ENCODE results near the gene NEAT1. TPM values are rescaled to one million over a fixed set of nuclear protein-coding genes. Genes with fewer than 3 reads are reported as not detected.
"Not testable (repeated sequence)": the region's sequence is repeated elsewhere in the genome, so short reads cannot be mapped to it uniquely, and the experiment has no call there.

Gene NEAT1
- total RNA-seq, 2 donors from 2014 or later: 554 to 555 TPM

DNA sequence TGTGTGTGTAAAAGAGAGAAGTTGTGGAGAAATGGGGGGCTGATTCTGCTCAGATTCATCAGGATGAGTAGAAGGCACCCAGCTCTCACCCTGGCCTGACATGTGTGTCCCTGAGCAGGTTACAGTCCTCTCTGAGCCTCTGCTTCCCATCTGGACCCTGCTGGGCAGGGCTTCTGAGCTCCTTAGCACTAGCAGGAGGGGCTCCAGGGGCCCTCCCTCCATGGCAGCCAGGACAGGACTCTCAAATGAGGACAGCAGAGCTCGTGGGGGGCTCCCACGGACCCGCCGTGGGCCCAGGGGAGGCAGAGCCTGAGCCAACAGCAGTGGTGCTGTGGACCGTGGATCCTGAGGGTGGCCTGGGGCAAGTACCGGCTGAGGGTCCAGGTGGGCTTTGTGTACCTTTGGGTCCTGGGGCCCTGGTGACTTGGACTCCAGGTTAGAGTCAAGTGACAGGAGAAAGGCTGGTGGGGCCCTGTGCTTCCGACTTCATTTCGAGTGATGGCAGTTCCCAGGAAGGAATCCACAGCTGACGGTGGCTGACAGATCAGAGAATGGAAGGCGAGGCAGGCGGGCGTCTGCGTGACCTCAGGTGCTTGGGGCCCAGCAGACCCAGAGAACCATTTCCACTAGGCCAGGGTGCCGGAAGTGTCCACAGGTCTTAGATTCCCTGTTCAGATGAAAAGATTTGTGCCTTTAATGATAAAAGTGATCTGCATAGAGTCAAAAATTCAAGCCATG, 21.9 kb downstream of the NEAT1 start:
- Mint-ChIP-seq H3K4me3 (no peak overlapping the region), H3K36me3 (ENCODE audit: low read depth) (peaks cover 6% of the 10 kb centered on the region), H3K27me3 (no peaks in the 10 kb centered on the region), H3K27ac (peak overlapping the region; percentile 89), H3K4me1 (peaks cover 33% of the 10 kb centered on the region)
- no peak for DNase-seq
- H3K9me3 ChIP-seq (ENCODE audit: control insufficient read depth, low read length, poor library complexity, severe bottlenecking): no peaks in the 10 kb centered on the region
- ATAC-seq: no peak

- H3K9me3 ChIP-seq (ENCODE audit: control insufficient read depth, low read length, poor library complexity, severe bottlenecking): no peaks in the 10 kb centered on the region
- Mint-ChIP-seq H3K27ac (no peak overlapping the region), H3K36me3 (ENCODE audit: low read depth) (peaks cover 6% of the 10 kb centered on the region), H3K4me1 (peaks cover 29% of the 10 kb centered on the region), H3K27me3 (no peaks in the 10 kb centered on the region), H3K4me3 (no peak overlapping the region)
- ATAC-seq (no peak), DNase-seq (no peak)
These were observed 22.6 kb downstream of the NEAT1 start for GRCh38 chr11:65445101-65445603.

GRCh38 chr11:65445604-65446445, 23.2 kb downstream of the NEAT1 start:
- no peak overlapping the region for H3K4me3 Mint-ChIP-seq
- ATAC-seq (no peak), DNase-seq (no peak)
- H3K27me3 Mint-ChIP-seq: no peaks in the 10 kb centered on the region
- peak overlapping the region; percentile 77 for H3K27ac Mint-ChIP-seq
- H3K9me3 ChIP-seq (ENCODE audit: control insufficient read depth, low read length, poor library complexity, severe bottlenecking): no peaks in the 10 kb centered on the region
- H3K4me1 Mint-ChIP-seq: peaks cover 24% of the 10 kb centered on the region
- H3K36me3 Mint-ChIP-seq (ENCODE audit: low read depth): peaks cover 5% of the 10 kb centered on the region

- Mint-ChIP-seq H3K27ac (peak overlapping the region; percentile 77), H3K4me1 (peaks cover 19% of the 10 kb centered on the region), H3K27me3 (no peaks in the 10 kb centered on the region), H3K4me3 (no peak overlapping the region), H3K36me3 (ENCODE audit: low read depth) (peaks cover 4% of the 10 kb centered on the region)
- DNase-seq (no peak), ATAC-seq (no peak)
- no peaks in the 10 kb centered on the region for H3K9me3 ChIP-seq (ENCODE audit: control insufficient read depth, low read length, poor library complexity, severe bottlenecking)
These were observed 24.1 kb downstream of the NEAT1 start for GRCh38 chr11:65446446-65447277.

DNA sequence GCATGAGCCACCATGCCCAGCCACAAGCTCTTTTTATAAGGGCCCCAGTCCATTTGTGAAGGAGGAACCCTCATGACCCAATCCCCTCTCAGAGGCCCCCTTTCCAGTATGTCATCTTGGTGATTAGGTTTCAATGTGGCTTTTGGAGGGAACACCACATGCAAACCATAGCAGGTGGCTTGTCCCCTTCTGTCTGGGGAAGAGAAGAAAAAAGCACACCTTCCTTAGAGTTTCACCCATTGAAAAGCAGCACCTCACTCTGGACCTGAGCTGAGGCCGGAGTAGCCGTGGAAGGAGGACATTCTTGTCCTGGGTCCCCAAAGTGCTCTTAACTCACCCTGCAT, 25.4 kb downstream of the NEAT1 start:
- H3K27me3 Mint-ChIP-seq: no peaks in the 10 kb centered on the region
- DNase-seq (no peak), ATAC-seq (no peak)
- H3K36me3 Mint-ChIP-seq (ENCODE audit: low read depth): peaks cover 4% of the 10 kb centered on the region
- H3K4me1 Mint-ChIP-seq: peaks cover 10% of the 10 kb centered on the region
- H3K4me3 Mint-ChIP-seq: no peak overlapping the region
- H3K9me3 ChIP-seq (ENCODE audit: control insufficient read depth, low read length, poor library complexity, severe bottlenecking): no peaks in the 10 kb centered on the region
- peak overlapping the region; percentile 84 for H3K27ac Mint-ChIP-seq

GRCh38 chr11:65448418-65449105, 26.0 kb downstream of the NEAT1 start:
- peaks cover 7% of the 10 kb centered on the region for H3K4me1 Mint-ChIP-seq
- ATAC-seq: peak; percentile 27
- H3K36me3 Mint-ChIP-seq (ENCODE audit: low read depth): peaks cover 4% of the 10 kb centered on the region
- H3K27ac Mint-ChIP-seq: peak overlapping the region; percentile 84
- H3K27me3 Mint-ChIP-seq: no peaks in the 10 kb centered on the region
- no peak overlapping the region for H3K4me3 Mint-ChIP-seq
- no peaks in the 10 kb centered on the region for H3K9me3 ChIP-seq (ENCODE audit: control insufficient read depth, low read length, poor library complexity, severe bottlenecking)
- DNase-seq: no peak

DNA sequence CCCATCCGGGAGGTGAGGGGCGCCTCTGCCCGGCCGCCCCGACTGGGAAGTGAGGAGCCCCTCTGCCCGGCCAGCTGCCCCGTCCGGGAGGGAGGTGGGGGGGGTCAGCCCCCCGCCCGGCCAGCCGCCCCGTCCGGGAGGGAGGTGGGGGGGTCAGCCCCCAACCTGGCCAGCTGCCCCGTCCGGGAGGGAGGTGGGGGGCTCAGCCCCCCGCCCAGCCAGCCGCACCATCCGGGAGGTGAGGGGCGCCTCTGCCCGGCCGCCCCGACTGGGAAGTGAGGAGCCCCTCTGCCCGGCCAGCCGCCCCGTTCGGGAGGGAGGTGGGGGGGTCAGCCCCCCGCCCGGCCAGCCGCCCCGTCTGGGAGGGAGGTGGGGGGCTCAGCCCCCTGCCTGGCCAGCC, 28.7 kb downstream of the NEAT1 start:
- ATAC-seq; H3K27me3 Mint-ChIP-seq; H3K9me3 ChIP-seq (ENCODE audit: control insufficient read depth, low read length, poor library complexity, severe bottlenecking); H3K36me3 Mint-ChIP-seq (ENCODE audit: low read depth); H3K4me3 Mint-ChIP-seq; H3K27ac Mint-ChIP-seq; DNase-seq: not testable (repeated sequence)
- peaks cover 11% of the 10 kb centered on the region for H3K4me1 Mint-ChIP-seq

GRCh38 chr11:65452259-65452658, 29.7 kb downstream of the NEAT1 start:
- H3K4me1 Mint-ChIP-seq: peaks cover 11% of the 10 kb centered on the region
- not testable (repeated sequence) for ATAC-seq; H3K27me3 Mint-ChIP-seq; H3K36me3 Mint-ChIP-seq (ENCODE audit: low read depth); DNase-seq; H3K27ac Mint-ChIP-seq; H3K4me3 Mint-ChIP-seq; H3K9me3 ChIP-seq (ENCODE audit: control insufficient read depth, low read length, poor library complexity, severe bottlenecking)

DNA sequence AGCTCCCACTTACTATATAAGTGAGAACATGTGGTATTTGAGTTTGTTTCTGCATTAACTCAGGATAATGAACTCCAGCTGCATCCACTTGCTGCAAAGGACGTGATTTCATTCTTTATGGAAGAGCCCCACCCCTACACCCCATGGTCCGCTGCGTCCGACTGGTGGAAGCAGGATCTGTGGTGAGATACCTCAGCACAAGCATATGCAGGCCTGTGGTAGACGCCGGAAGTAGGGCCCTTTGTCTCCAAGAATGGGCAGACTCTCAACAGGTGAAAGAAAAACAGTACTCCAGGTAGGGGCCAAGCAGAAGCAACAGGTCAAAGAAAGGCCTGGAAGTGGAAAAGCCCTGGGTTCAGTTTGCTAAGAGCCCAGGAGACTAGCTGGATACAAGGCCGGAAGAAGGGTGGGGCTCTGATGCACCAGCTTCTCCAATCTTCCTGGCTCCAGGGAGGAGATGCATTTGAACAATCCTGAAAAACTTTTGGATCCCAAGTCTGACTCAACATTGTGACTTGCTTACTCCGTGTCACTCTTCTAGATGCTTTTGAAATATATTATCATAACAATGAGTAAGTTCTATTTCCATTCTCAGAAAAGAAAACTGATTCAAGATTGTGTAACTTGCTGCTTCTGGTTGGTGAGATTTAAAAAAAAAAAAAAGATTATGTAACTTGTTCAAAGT, 30.4 kb downstream of the NEAT1 start:
- DNase-seq (no peak), ATAC-seq (no peak)
- Mint-ChIP-seq H3K27me3 (no peaks in the 10 kb centered on the region), H3K4me3 (peak overlapping the region; percentile 49), H3K27ac (no peak overlapping the region), H3K4me1 (peaks cover 11% of the 10 kb centered on the region), H3K36me3 (ENCODE audit: low read depth) (no peaks in the 10 kb centered on the region)
- H3K9me3 ChIP-seq (ENCODE audit: control insufficient read depth, low read length, poor library complexity, severe bottlenecking): no peaks in the 10 kb centered on the region

- Mint-ChIP-seq H3K4me1 (peaks cover 9% of the 10 kb centered on the region), H3K4me3 (peak overlapping the region; percentile 89), H3K27me3 (no peaks in the 10 kb centered on the region), H3K36me3 (ENCODE audit: low read depth) (no peaks in the 10 kb centered on the region), H3K27ac (peak overlapping the region; percentile 90)
- DNase-seq: no peak
- no peak for ATAC-seq
- H3K9me3 ChIP-seq (ENCODE audit: control insufficient read depth, low read length, poor library complexity, severe bottlenecking): no peaks in the 10 kb centered on the region
These were observed 31.7 kb downstream of the NEAT1 start for GRCh38 chr11:65454311-65454695.

DNA sequence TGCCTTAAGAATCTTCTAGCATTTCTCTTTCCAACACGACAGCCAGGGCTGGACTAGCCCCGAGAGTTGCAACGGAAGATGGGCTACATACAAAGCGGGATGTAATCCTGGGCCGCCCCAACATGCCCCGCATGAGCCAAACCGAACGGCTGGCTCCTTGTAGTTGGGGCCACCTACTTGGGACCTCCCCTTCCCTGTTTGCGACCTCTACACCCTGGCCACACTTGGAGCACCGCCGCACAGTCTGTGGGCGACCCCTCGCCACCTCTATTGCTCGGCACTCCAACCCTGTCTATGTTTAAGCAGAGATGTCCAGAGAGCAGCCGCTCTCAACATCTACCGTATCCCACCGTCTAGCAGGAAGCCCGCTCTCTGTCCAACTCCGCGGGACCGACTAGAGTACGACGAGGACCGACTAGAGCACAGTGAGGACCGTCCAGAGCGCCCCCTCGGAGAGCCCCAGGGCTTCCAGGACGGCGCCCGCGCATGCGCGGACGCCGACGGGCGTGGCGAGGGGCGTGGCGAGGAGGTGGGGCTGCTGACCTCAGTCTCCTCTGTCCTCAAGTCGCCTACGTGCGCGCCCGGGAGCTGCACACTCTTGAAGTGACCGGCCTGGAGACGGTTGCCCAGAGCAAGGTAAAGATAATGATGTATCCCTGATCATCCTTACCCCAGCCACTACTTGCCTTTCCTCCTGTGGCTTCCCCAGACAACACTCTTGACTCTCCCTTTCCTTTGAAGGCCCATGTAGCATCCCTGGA, 32.3 kb downstream of the NEAT1 start:
- H3K4me3 Mint-ChIP-seq: peak overlapping the region; percentile 89
- no peaks in the 10 kb centered on the region for H3K36me3 Mint-ChIP-seq (ENCODE audit: low read depth)
- no peaks in the 10 kb centered on the region for H3K9me3 ChIP-seq (ENCODE audit: control insufficient read depth, low read length, poor library complexity, severe bottlenecking)
- H3K27ac Mint-ChIP-seq: peak overlapping the region; percentile 90
- peaks cover 9% of the 10 kb centered on the region for H3K4me1 Mint-ChIP-seq
- H3K27me3 Mint-ChIP-seq: no peaks in the 10 kb centered on the region
- DNase-seq: peak; percentile 58 to 78 (median 76)
- peak; percentile 92 for ATAC-seq

- DNase-seq (no peak), ATAC-seq (no peak)
- H3K36me3 Mint-ChIP-seq (ENCODE audit: low read depth): no peaks in the 10 kb centered on the region
- H3K4me3 Mint-ChIP-seq: peak overlapping the region; percentile 75
- H3K27ac Mint-ChIP-seq: no peak overlapping the region
- H3K4me1 Mint-ChIP-seq: peaks cover 9% of the 10 kb centered on the region
- H3K9me3 ChIP-seq (ENCODE audit: control insufficient read depth, low read length, poor library complexity, severe bottlenecking): no peaks in the 10 kb centered on the region
- H3K27me3 Mint-ChIP-seq: no peaks in the 10 kb centered on the region
These were observed 33.8 kb downstream of the NEAT1 start for GRCh38 chr11:65456418-65456817.

Measured in T-helper 17 cell (primary cell).